Liver (tissue), 9 donors: ENCODE measurements around the gene RYR2. TPM values are rescaled to one million over a fixed set of nuclear protein-coding genes. Genes with fewer than 3 reads are reported as not detected.

Experiments used
- DNase-seq: peaks from one replicate; pipeline ENCODE4 v3.0.0-alpha.2; 2017; ENCODE audit warnings: low spot score
- H3K27ac ChIP-seq, 2 donors: one replicate each; pipeline ENCODE4 v1.7.0; 2013; ENCODE audit warnings: inconsistent platforms in 2 of 2, low read length in 2 of 2, control low read depth in 1 of 2, low read depth in 1 of 2, mild to moderate bottlenecking in 1 of 2
- H3K27me3 ChIP-seq, 4 donors: one replicate each; pipeline versions ENCODE4 v1.6.1 to v1.7.0; 2013; ENCODE audit warnings: low read length in 3 of 4, inconsistent platforms in 1 of 4, mild to moderate bottlenecking in 1 of 4, moderate library complexity in 1 of 4; ENCODE audit not compliant: control insufficient read depth in 4 of 4, insufficient read depth in 4 of 4
- H3K36me3 ChIP-seq, 4 donors: one replicate each; pipeline versions ENCODE4 v1.6.1 to v1.7.0; 2013; ENCODE audit warnings: low read length in 3 of 4, mild to moderate bottlenecking in 3 of 4, low read depth in 1 of 4, moderate library complexity in 1 of 4; ENCODE audit not compliant: control insufficient read depth in 4 of 4, insufficient read depth in 3 of 4
- H3K4me1 ChIP-seq, 4 donors: one replicate each; pipeline versions ENCODE4 v1.6.1 to v1.7.0; 2013; ENCODE audit warnings: low read length in 3 of 4, mild to moderate bottlenecking in 3 of 4, moderate library complexity in 1 of 4; ENCODE audit not compliant: control insufficient read depth in 4 of 4, insufficient read depth in 4 of 4
- H3K4me3 ChIP-seq, 3 donors: one replicate each; pipeline versions ENCODE4 v1.6.1 to v1.7.0; 2013; ENCODE audit warnings: low read length in 3 of 3, control low read depth in 1 of 3, low read depth in 1 of 3, mild to moderate bottlenecking in 1 of 3
- H3K9ac ChIP-seq, 2 donors: one replicate each; pipeline ENCODE4 v1.7.0; 2013; ENCODE audit warnings: low read length in 2 of 2, mild to moderate bottlenecking in 2 of 2, moderate library complexity in 2 of 2, control low read depth in 1 of 2, low read depth in 1 of 2
- H3K9me3 ChIP-seq, 4 donors: one replicate each; pipeline versions ENCODE4 v1.6.1 to v1.7.0; 2013; ENCODE audit warnings: low read length in 3 of 4; ENCODE audit not compliant: control insufficient read depth in 4 of 4
- ATF3 ChIP-seq: IDR thresholded peaks from 2 replicates; pipeline ENCODE4 v1.6.1; 2016; ENCODE audit warnings: antibody characterized with exemption
- EGR1 ChIP-seq, 2 donors: IDR thresholded peaks; 2 replicates each; pipeline ENCODE4 v1.6.1; 2016 to 2018; ENCODE audit warnings: antibody characterized with exemption in 2 of 2, low read depth in 2 of 2
- FOXA1 ChIP-seq: IDR thresholded peaks from 2 replicates; pipeline ENCODE4 v1.6.1; 2016; ENCODE audit warnings: antibody characterized with exemption
- FOXA2 ChIP-seq: IDR thresholded peaks from 2 replicates; pipeline ENCODE4 v1.6.1; 2016; ENCODE audit warnings: antibody characterized with exemption
- GABPA ChIP-seq, 2 donors: IDR thresholded peaks in 1 of 2; conservative IDR thresholded peaks in 1 of 2; 2 replicates each; pipeline ENCODE4 v1.6.1; 2016; ENCODE audit warnings: antibody characterized with exemption in 2 of 2, mild to moderate bottlenecking in 1 of 2, moderate library complexity in 1 of 2
- HNF4A ChIP-seq, 2 donors: conservative IDR thresholded peaks; 2 replicates each; pipeline ENCODE4 v1.6.1; 2016; ENCODE audit warnings: antibody characterized with exemption in 2 of 2, mild to moderate bottlenecking in 2 of 2
- HNF4G ChIP-seq: IDR thresholded peaks from 2 replicates; pipeline ENCODE4 v1.6.1; 2016; ENCODE audit warnings: antibody characterized with exemption
- MAX ChIP-seq: IDR thresholded peaks from 2 replicates; pipeline ENCODE4 v1.6.1; 2016; ENCODE audit warnings: antibody characterized with exemption
- NR2F2 ChIP-seq: IDR thresholded peaks from 2 replicates; pipeline ENCODE4 v1.6.1; 2016; ENCODE audit warnings: antibody characterized with exemption
- RAD21 ChIP-seq, 2 donors: IDR thresholded peaks; 2 replicates each; pipeline ENCODE4 v1.6.1; 2016; ENCODE audit warnings: antibody characterized with exemption in 2 of 2, mild to moderate bottlenecking in 2 of 2
- REST ChIP-seq: IDR thresholded peaks from 2 replicates; pipeline ENCODE4 v1.6.1; 2016; ENCODE audit warnings: antibody characterized with exemption, mild to moderate bottlenecking
- RXRA ChIP-seq, 2 donors: IDR thresholded peaks; 2 replicates each; pipeline ENCODE4 v1.6.1; 2017 to 2018; ENCODE audit warnings: antibody characterized with exemption in 2 of 2, mild to moderate bottlenecking in 1 of 2
- SP1 ChIP-seq: IDR thresholded peaks from 2 replicates; pipeline ENCODE4 v1.6.1; 2018; ENCODE audit warnings: antibody characterized with exemption, mild to moderate bottlenecking
- TAF1 ChIP-seq: conservative IDR thresholded peaks from 2 replicates; pipeline ENCODE4 v1.6.1; 2016; ENCODE audit warnings: antibody characterized with exemption, mild to moderate bottlenecking
- YY1 ChIP-seq: IDR thresholded peaks from 2 replicates; pipeline ENCODE4 v1.6.1; 2016; ENCODE audit warnings: antibody characterized with exemption, mild to moderate bottlenecking
- ZBTB33 ChIP-seq: IDR thresholded peaks from 2 replicates; pipeline ENCODE4 v1.6.1; 2016; ENCODE audit warnings: antibody characterized with exemption
- WGBS: extraction: QIAGEN DNeasy Blood & Tissue Kit; methylation state at CpG from one replicate; pipeline ENCODE4 v1.1.7; 2013; 5-methylcytosine and 5-hydroxymethylcytosine counted together
- polyA plus RNA-seq, 2 donors: library from polyadenylated mRNA; stranded (reverse) in 1 of 2; unstranded in 1 of 2; fragments of 200-250 nt in 1 of 2; fragments of >200 nt in 1 of 2; fragmentation: Nextera tagmentation in 1 of 2; extraction: Ambion mirVana in 1 of 2; gene quantifications; one replicate each; pipeline versions ENCODE4 v1.2.1 to v1.2.3, GENCODE V29; 2013 to 2015
- total RNA-seq, 2 donors: library from RNA; depleted of rRNA; stranded (reverse); fragments of >200 nt; gene quantifications; one replicate each; pipeline ENCODE4 v1.2.3, GENCODE V29; 2014
- donor health status: healthy.
- donor health status: healthy.
- donor health status: healthy.
- donor health status: healthy.
- donor health status: healthy.

The RYR2 gene
- total and polyA plus RNA-seq, 4 donors: 0.06 to 0.75 (median 0.31) TPM

DNA sequence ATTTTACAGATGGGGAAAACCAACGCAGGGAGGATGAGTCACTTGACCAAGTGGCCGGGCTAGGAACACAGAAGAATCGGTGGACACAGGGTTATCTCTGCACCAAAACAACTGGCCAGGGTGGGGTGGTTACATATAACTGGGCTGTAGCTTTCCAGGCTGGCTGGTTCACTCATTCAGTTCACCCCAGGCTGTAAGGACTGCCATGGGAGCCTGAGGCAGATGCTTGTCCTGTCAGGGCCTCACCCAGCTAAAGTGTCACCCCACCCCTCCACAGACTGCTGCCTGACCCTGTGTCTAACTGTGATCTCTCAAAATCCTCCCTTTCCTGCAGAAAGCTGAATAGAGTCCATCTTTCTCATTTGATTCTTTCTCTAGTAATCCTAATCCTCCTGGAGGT, 387.3 kb downstream of the RYR2 start:
- 72% methylated on average over 3 of the region's 3 CpGs for WGBS
- Histone ChIP-seq H3K4me3 (no peak overlapping the region), H3K9me3 (no peaks in the 10 kb centered on the region), H3K9ac (no peak overlapping the region), H3K4me1 (no peaks in the 10 kb centered on the region), H3K27ac (no peak overlapping the region), H3K36me3 (no peaks in the 10 kb centered on the region), H3K27me3 (peaks cover 0 to 2% (median 0%) of the 10 kb centered on the region in 4 donors)
- no peak for DNase-seq
- no peak for TF ChIP-seq MAX
- TF ChIP-seq TAF1: no peak
- TF ChIP-seq HNF4A (conservative IDR thresholded peaks at IDR 0.05): no peak
- TF ChIP-seq EGR1 (IDR thresholded peaks at IDR 0.05; ENCODE audit: low read depth in 2 of 2): no peak
- no peak for TF ChIP-seq NR2F2
- no peak for TF ChIP-seq FOXA1
- no peak for TF ChIP-seq ATF3

- no peaks in the 10 kb centered on the region for H3K36me3 ChIP-seq
- TF ChIP-seq FOXA2 (no peak), EGR1 (IDR thresholded peaks at IDR 0.05; ENCODE audit: low read depth in 2 of 2) (no peak), YY1 (no peak), HNF4G (no peak), FOXA1 (no peak), RXRA (IDR thresholded peaks at IDR 0.05) (no peak), MAX (no peak), SP1 (no peak), REST (no peak)
Measured at GRCh38 chr1:237431448-237431847, 389.5 kb downstream of the RYR2 start.

DNA sequence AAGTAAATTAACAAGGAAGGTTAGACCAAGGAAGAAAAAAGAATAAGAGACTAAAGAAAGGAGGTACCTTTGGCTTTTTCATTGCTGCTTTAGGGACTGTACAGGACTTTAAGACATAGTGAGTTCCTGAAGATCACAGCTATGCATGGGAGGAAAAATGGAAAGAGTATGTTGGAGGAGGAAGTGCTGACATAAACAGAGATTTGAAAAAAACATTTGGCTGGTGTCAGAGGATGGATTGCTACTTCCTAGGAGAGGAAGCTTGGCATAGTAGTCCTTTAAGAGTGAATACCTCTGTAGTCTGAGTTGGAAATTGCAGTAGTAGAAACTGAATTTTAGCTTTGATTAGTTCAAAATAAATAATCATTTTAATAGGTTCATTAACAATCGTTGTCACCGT, 398.4 kb downstream of the RYR2 start:
- H3K36me3 ChIP-seq: no peaks in the 10 kb centered on the region
- 36% methylated on average over 2 of the region's 2 CpGs for WGBS
- peaks cover 0 to 2% (median 0%) of the 10 kb centered on the region in 4 donors for H3K27me3 ChIP-seq
- H3K9ac ChIP-seq: no peak overlapping the region
- H3K4me3 ChIP-seq: no peak overlapping the region
- no peak overlapping the region for H3K27ac ChIP-seq
- no peaks in the 10 kb centered on the region for H3K4me1 ChIP-seq
- no peak for DNase-seq
- no peaks in the 10 kb centered on the region for H3K9me3 ChIP-seq
- TF ChIP-seq TAF1 (no peak), GABPA (IDR thresholded peaks at IDR 0.05 in 1 of 2, conservative IDR thresholded peaks at IDR 0.05 in 1 of 2) (no peak), FOXA1 (no peak), ZBTB33 (no peak), YY1 (no peak), NR2F2 (no peak), FOXA2 (no peak), EGR1 (IDR thresholded peaks at IDR 0.05; ENCODE audit: low read depth in 2 of 2) (no peak), ATF3 (no peak), SP1 (no peak), HNF4A (conservative IDR thresholded peaks at IDR 0.05) (no peak), RAD21 (IDR thresholded peaks at IDR 0.05) (no peak), MAX (no peak), REST (no peak), HNF4G (no peak)

More at GRCh38 chr1:237431448-237431847, 389.5 kb downstream of the RYR2 start:
- Histone ChIP-seq H3K4me3 (no peak overlapping the region), H3K27ac (no peak overlapping the region), H3K9me3 (no peaks in the 10 kb centered on the region), H3K9ac (no peak overlapping the region), H3K27me3 (peaks cover 0 to 2% (median 0%) of the 10 kb centered on the region in 4 donors), H3K4me1 (no peaks in the 10 kb centered on the region)
- DNase-seq: no peak
